Activated B cell treated with CpG ODN at 0.5 μM for 24 hours (primary cell): ENCODE measurements around the gene GPR39. TPM values are rescaled to one million over a fixed set of nuclear protein-coding genes. Genes with fewer than 3 reads are reported as not detected.

Experiments used
- ATAC-seq: fragments of 200-7000 bp; cut with Tn5 transposase; one replicate; pipeline ENCODE4 v1.10.0; 2021; ENCODE audit warnings: low read depth, mild to moderate bottlenecking, moderate library complexity
- CTCF ChIA-PET: fragments of 350-600 bp; sonication (Branson Sonifier 250); formaldehyde crosslinking; loops from one replicate; lab custom pipeline; 2021; ENCODE audit warnings: antibody characterized with exemption; lab: Charles Lee
- POLR2A ChIA-PET: fragments of 350-600 bp; sonication (Branson Sonifier 250); formaldehyde crosslinking; loops from one replicate; lab custom pipeline; 2021; ENCODE audit warnings: antibody characterized with exemption; lab: Charles Lee
- DNase-seq: peaks from one replicate; pipeline ENCODE4 v3.0.0; 2022
- H3K27ac Mint-ChIP-seq: one replicate; pipeline ENCODE4 v1.8.0; 2020; ENCODE audit warnings: mixed read lengths
- H3K27me3 Mint-ChIP-seq: one replicate; pipeline ENCODE4 v1.8.0; 2021; ENCODE audit warnings: mixed read lengths
- H3K36me3 Mint-ChIP-seq: one replicate; pipeline ENCODE4 v1.8.0; 2021; ENCODE audit warnings: low read depth, mixed read lengths
- H3K4me1 Mint-ChIP-seq: one replicate; pipeline ENCODE4 v1.8.0; 2021; ENCODE audit warnings: mixed read lengths
- H3K4me3 Mint-ChIP-seq: one replicate; pipeline ENCODE4 v1.8.0; 2020; ENCODE audit warnings: mild to moderate bottlenecking, mixed read lengths
- H3K9me3 Mint-ChIP-seq: one replicate; pipeline ENCODE4 v1.8.0; 2020; ENCODE audit warnings: mixed read lengths
- intact Hi-C: fragments of 100-400 bp; cut with micrococcal nuclease; formaldehyde crosslinking; loops from one replicate; pipeline ENCODE4 v1.15.1; 2024
- total RNA-seq: library from RNA; stranded (reverse); gene quantifications from 2 replicates; pipeline ENCODE4 v1.2.3, GENCODE V29; 2022
- TF ChIP-seq, protein P1 (sequence below): fragments of 200-600 bp; IDR thresholded peaks from one replicate; pipeline ENCODE4 v1.8.0; 2022; ENCODE audit warnings: antibody characterized with exemption, mild to moderate bottlenecking

GPR39 gene
- total RNA-seq, 1 donor from 2014 or later: not detected

DNA sequence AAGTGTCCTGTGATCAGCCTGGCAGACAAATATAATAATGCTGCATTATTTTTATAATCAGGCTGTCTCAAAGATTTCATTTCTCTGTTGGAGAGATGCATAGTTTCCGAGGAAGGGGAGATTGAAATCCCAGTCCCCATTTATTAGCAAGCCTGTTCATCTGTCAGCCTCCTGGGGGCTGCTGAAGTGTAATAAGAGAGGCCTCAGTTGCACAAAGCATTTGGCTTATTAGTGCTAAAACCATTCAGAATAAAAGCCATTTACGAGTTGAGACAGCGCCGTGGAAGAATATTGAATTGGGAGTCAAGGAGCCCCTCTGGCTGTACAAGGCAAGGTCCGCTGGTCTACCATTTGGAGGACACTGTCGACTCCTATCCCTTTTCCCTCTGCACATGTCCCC lies 6.1 kb downstream of the GPR39 start:
- Mint-ChIP-seq H3K9me3 (no peaks in the 10 kb centered on the region), H3K27ac (no peak overlapping the region), H3K36me3 (no peaks in the 10 kb centered on the region), H3K4me1 (no peaks in the 10 kb centered on the region), H3K27me3 (peaks cover 3% of the 10 kb centered on the region), H3K4me3 (no peak overlapping the region)
- ATAC-seq (no peak), DNase-seq (no peak)
- ChIA-PET CTCF (no interaction called here), POLR2A (no interaction called here)
- TF ChIP-seq, protein P1, sequence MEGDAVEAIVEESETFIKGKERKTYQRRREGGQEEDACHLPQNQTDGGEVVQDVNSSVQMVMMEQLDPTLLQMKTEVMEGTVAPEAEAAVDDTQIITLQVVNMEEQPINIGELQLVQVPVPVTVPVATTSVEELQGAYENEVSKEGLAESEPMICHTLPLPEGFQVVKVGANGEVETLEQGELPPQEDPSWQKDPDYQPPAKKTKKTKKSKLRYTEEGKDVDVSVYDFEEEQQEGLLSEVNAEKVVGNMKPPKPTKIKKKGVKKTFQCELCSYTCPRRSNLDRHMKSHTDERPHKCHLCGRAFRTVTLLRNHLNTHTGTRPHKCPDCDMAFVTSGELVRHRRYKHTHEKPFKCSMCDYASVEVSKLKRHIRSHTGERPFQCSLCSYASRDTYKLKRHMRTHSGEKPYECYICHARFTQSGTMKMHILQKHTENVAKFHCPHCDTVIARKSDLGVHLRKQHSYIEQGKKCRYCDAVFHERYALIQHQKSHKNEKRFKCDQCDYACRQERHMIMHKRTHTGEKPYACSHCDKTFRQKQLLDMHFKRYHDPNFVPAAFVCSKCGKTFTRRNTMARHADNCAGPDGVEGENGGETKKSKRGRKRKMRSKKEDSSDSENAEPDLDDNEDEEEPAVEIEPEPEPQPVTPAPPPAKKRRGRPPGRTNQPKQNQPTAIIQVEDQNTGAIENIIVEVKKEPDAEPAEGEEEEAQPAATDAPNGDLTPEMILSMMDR: no peak
- intact Hi-C loops: no loop called here

DNA sequence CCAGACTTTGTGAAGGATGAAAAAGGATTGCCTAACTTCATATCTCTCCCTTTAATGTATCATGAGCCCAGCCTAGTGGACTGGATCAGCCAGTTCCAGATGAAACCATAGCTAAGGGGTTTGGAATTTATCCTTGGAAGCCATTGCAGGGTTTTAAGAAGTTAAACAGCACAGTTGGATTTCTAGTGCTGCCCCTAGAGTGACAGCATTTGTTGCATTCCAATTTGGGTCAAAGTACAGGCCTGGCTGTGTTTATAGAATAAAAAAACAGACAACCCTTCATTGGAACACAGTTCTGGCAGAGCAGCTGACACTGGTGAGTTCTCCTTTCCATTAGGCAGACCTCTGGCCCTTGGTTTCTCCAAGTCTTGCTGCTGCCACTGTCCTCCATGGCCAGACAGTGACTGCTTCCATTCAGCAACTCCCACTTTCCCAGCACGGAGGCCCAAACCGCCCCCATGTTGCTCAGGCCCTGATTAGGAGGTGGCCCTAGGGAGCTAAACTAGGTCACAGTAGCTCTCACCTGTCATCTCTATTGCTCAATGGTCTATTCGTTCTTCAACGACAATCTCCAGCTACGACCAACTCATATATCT lies 8.0 kb downstream of the GPR39 start:
- TF ChIP-seq, protein P1: no peak
- Mint-ChIP-seq H3K36me3 (no peaks in the 10 kb centered on the region), H3K27ac (no peak overlapping the region), H3K4me3 (no peak overlapping the region), H3K9me3 (no peaks in the 10 kb centered on the region), H3K4me1 (no peaks in the 10 kb centered on the region), H3K27me3 (no peaks in the 10 kb centered on the region)
- intact Hi-C loops: no loop called here
- DNase-seq (no peak), ATAC-seq (no peak)
- POLR2A ChIA-PET: no interaction called here
- CTCF ChIA-PET: no interaction called here

DNA sequence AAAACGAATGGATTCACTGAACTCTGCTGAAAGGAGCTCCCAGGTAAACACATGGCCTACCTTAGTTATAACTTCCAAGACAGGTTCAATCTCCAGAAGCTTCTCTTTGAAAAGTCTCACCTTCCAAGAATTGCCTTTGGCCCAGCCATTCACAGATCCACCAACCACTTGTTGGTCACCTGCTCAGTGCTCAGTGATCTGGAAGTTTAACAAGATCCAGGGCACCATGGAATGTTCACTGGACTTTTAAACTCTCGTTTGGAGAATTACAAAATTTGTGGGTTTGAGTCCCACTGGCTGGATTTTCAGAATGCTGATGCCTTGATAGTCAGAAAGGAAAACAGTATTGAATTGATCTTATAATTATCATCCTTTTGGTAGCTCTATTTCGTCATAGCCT lies 9.4 kb downstream of the GPR39 start:
- no peaks in the 10 kb centered on the region for H3K9me3 Mint-ChIP-seq
- H3K36me3 Mint-ChIP-seq: no peaks in the 10 kb centered on the region
- no peak overlapping the region for H3K27ac Mint-ChIP-seq
- intact Hi-C loops: no loop called here
- no peaks in the 10 kb centered on the region for H3K27me3 Mint-ChIP-seq
- TF ChIP-seq, protein P1: no peak
- DNase-seq (no peak), ATAC-seq (no peak)
- H3K4me1 Mint-ChIP-seq: no peaks in the 10 kb centered on the region
- ChIA-PET CTCF (no interaction called here), POLR2A (no interaction called here)
- H3K4me3 Mint-ChIP-seq: no peak overlapping the region

DNA sequence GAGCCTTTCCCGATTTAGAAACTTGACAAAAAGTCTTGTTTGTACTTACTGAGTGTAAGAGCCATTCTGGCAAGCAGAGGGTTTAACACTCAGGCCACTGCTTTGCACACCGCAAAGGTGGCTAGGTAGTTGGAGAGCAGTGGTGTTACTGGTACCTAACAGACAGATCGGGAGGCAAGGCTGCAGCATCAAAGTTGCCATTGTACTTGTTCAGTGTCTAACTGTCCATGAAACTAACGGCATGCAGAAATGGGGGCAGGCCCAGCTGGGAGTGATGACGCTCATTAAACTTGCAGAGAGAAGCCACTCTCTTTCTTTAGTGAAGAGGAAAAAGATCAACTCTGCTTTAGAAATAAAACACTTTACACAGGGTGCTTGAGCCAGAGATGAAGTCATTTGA lies 10.1 kb downstream of the GPR39 start:
- Mint-ChIP-seq H3K4me1 (no peaks in the 10 kb centered on the region), H3K9me3 (no peaks in the 10 kb centered on the region), H3K4me3 (no peak overlapping the region), H3K27me3 (no peaks in the 10 kb centered on the region), H3K36me3 (no peaks in the 10 kb centered on the region), H3K27ac (no peak overlapping the region)
- intact Hi-C loops: no loop called here
- ChIA-PET CTCF (no interaction called here), POLR2A (no interaction called here)
- ATAC-seq (no peak), DNase-seq (no peak)
- TF ChIP-seq, protein P1: no peak

DNA sequence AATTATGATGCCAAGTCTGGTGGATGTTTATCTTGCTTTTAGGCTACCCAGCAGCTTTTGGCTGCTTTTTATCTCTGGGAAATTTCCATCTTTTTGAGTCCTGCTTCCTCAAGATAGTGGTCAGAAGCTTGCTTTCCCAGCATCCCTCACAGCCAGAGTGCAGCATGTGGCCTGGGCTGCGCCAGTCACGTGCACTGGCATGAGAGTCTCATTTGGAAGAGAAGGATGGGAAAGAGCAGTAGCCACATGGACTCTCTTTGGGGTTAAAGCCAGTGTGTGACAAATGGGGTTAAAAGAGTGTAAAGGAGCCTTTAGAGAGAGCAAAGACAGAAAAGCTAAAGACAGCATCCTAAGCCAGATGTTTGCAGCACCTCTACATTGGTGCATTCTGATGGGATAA lies 12.7 kb downstream of the GPR39 start:
- POLR2A ChIA-PET: no interaction called here
- ATAC-seq: no peak
- CTCF ChIA-PET: no interaction called here
- H3K36me3 Mint-ChIP-seq: no peaks in the 10 kb centered on the region
- no peak overlapping the region for H3K27ac Mint-ChIP-seq
- no peaks in the 10 kb centered on the region for H3K27me3 Mint-ChIP-seq
- TF ChIP-seq, protein P1: no peak
- DNase-seq: no peak
- H3K4me1 Mint-ChIP-seq: no peaks in the 10 kb centered on the region
- peaks cover 2% of the 10 kb centered on the region for H3K9me3 Mint-ChIP-seq
- intact Hi-C loops: no loop called here
- no peak overlapping the region for H3K4me3 Mint-ChIP-seq
